ENCODE measurements around the gene WDFY4. TPM values are rescaled to one million over a fixed set of nuclear protein-coding genes. Genes with fewer than 3 reads are reported as not detected.

Gene WDFY4
- total RNA-seq, 1 experiment from 2014 or later = 0.22 TPM

DNA sequence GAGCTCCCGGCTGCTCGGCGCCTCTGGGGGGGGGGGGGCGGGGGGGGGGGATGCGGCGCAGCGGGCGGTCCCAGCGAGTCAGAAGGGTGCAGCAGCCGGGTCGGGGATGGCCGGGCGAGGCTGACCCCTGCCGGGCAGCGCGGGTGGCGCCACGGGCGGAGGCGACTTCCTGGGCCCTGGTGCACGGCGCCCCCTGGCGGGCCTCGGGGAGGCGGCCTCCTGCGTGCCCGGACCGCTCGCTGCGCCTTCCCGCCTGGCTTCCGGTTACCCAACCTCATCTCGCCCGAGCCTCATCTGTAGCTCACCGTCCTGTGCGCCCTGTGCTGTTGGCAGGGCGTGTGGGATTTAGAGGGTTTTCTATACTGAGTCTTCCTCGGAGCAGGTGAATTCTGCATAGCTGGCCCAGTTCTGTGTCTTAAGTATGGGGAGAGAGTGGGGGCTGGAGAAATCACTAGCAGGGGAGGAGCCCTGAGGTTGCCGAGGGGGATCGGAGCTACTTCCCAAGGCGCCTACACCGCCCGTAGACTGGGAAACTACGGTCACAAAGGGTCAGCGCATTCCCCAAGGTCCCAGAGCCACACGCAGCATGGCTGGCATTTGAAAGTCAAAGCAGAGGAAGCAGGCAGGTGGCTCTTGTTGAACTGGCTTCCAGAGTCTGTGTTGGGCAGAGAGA is 28.3 kb upstream of the WDFY4 start (continued):
- TF ChIP-seq, protein P1, sequence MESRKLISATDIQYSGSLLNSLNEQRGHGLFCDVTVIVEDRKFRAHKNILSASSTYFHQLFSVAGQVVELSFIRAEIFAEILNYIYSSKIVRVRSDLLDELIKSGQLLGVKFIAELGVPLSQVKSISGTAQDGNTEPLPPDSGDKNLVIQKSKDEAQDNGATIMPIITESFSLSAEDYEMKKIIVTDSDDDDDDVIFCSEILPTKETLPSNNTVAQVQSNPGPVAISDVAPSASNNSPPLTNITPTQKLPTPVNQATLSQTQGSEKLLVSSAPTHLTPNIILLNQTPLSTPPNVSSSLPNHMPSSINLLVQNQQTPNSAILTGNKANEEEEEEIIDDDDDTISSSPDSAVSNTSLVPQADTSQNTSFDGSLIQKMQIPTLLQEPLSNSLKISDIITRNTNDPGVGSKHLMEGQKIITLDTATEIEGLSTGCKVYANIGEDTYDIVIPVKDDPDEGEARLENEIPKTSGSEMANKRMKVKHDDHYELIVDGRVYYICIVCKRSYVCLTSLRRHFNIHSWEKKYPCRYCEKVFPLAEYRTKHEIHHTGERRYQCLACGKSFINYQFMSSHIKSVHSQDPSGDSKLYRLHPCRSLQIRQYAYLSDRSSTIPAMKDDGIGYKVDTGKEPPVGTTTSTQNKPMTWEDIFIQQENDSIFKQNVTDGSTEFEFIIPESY (IDR thresholded peaks at IDR 0.05; ENCODE audit: extremely low read depth, insufficient replicate concordance, low read length) = peak; percentile 61
- TF ChIP-seq, protein P2, sequence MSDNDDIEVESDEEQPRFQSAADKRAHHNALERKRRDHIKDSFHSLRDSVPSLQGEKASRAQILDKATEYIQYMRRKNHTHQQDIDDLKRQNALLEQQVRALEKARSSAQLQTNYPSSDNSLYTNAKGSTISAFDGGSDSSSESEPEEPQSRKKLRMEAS (IDR thresholded peaks at IDR 0.05) = peak; percentile 27; the same call in 1 of the 2 replicates

DNA sequence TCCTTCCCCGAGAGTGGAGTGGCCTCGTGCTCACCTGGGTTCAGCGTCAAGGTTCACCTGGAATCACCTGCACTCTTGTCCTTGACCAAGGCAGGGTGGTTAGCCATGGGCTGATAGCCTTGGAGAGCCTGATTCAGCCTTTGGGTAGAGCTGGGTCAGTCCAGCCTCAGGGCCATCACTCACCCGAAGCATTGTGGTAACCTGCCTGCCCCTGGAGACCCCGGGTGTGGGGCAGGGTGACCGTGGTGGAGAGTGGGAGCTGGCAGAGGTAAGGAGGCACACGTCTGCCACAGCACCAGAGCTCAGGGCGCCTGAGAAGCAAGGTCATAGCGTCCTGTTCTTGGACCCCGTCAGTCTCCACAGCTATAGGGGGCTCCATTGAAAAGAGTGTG is 27.8 kb upstream of the WDFY4 start:
- CTCF ChIA-PET = interaction anchor here (0.6 to 5.0 kb wide), 39 partner anchors 8 to 1662 kb away, joined by 3 to 86 read pairs (median 6); partner anchors contain the start of genes ARHGAP22 and ERCC6
- no peaks in the 10 kb centered on the region for H3K9me2 ChIP-seq (ENCODE audit: insufficient read depth)
- peak overlapping the region; percentile 53 to 69 for H3K4me3 ChIP-seq (replicated peaks in 1 of 2; ENCODE audit: low read depth in 1 of 2, low read length in 2 of 2)
- no peak for DNase-seq (ENCODE audit: low read depth, low spot score)
- TF ChIP-seq POLR2AphosphoS5 (IDR thresholded peaks at IDR 0.05; ENCODE audit: low read depth, low read length) = no peak
- TF ChIP-seq, protein P3, sequence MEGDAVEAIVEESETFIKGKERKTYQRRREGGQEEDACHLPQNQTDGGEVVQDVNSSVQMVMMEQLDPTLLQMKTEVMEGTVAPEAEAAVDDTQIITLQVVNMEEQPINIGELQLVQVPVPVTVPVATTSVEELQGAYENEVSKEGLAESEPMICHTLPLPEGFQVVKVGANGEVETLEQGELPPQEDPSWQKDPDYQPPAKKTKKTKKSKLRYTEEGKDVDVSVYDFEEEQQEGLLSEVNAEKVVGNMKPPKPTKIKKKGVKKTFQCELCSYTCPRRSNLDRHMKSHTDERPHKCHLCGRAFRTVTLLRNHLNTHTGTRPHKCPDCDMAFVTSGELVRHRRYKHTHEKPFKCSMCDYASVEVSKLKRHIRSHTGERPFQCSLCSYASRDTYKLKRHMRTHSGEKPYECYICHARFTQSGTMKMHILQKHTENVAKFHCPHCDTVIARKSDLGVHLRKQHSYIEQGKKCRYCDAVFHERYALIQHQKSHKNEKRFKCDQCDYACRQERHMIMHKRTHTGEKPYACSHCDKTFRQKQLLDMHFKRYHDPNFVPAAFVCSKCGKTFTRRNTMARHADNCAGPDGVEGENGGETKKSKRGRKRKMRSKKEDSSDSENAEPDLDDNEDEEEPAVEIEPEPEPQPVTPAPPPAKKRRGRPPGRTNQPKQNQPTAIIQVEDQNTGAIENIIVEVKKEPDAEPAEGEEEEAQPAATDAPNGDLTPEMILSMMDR (IDR thresholded peaks at IDR 0.05 in 2 of 3, conservative IDR thresholded peaks at IDR 0.05 in 1 of 3; ENCODE audit: borderline replicate concordance in 1 of 3, insufficient read depth in 1 of 3, low read depth in 2 of 3, low read length in 2 of 3) = no peak
- TF ChIP-seq, protein P4, sequence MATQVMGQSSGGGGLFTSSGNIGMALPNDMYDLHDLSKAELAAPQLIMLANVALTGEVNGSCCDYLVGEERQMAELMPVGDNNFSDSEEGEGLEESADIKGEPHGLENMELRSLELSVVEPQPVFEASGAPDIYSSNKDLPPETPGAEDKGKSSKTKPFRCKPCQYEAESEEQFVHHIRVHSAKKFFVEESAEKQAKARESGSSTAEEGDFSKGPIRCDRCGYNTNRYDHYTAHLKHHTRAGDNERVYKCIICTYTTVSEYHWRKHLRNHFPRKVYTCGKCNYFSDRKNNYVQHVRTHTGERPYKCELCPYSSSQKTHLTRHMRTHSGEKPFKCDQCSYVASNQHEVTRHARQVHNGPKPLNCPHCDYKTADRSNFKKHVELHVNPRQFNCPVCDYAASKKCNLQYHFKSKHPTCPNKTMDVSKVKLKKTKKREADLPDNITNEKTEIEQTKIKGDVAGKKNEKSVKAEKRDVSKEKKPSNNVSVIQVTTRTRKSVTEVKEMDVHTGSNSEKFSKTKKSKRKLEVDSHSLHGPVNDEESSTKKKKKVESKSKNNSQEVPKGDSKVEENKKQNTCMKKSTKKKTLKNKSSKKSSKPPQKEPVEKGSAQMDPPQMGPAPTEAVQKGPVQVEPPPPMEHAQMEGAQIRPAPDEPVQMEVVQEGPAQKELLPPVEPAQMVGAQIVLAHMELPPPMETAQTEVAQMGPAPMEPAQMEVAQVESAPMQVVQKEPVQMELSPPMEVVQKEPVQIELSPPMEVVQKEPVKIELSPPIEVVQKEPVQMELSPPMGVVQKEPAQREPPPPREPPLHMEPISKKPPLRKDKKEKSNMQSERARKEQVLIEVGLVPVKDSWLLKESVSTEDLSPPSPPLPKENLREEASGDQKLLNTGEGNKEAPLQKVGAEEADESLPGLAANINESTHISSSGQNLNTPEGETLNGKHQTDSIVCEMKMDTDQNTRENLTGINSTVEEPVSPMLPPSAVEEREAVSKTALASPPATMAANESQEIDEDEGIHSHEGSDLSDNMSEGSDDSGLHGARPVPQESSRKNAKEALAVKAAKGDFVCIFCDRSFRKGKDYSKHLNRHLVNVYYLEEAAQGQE (IDR thresholded peaks at IDR 0.05; ENCODE audit: low read depth) = no peak
- TF ChIP-seq SIN3A (IDR thresholded peaks at IDR 0.05; ENCODE audit: low read depth) = no peak
- no peak for TF ChIP-seq EGR1 (IDR thresholded peaks at IDR 0.05; ENCODE audit: low read depth)
- no peak for TF ChIP-seq SP1 (IDR thresholded peaks at IDR 0.05; ENCODE audit: low read depth)
- no peak for TF ChIP-seq YY1 (IDR thresholded peaks at IDR 0.05; ENCODE audit: extremely low read depth, insufficient replicate concordance, low read depth, low read length)
- no peaks in the 10 kb centered on the region for H3K9me3 ChIP-seq (ENCODE audit: control insufficient read depth in 1 of 2, insufficient read depth in 1 of 2, low read depth in 1 of 2, low read length in 2 of 2)
- intact Hi-C loops (cut with micrococcal nuclease) = loop anchor here (1.0 to 10.0 kb wide), 5 partner anchors 52 to 856 kb away; partner anchors contain the start of gene ARHGAP22
- POLR2A ChIA-PET = interaction anchor here (1.4 kb wide), 1 partner anchor 49 kb away, joined by 5 read pairs; no protein-coding TSS in a partner anchor
- H3K36me3 ChIP-seq (ENCODE audit: control insufficient read depth in 1 of 2, insufficient read depth in 2 of 2, low read length in 2 of 2) = no peaks in the 10 kb centered on the region
- H3K4me1 ChIP-seq (ENCODE audit: control insufficient read depth in 1 of 2, insufficient read depth in 2 of 2, low read length in 2 of 2) = peaks cover 0 to 22% of the 10 kb centered on the region in 2 experiments; a peak in 2 of 4 replicates
- no peaks in the 10 kb centered on the region for H3K79me2 ChIP-seq (ENCODE audit: insufficient read depth, low read length)
- no peak for ATAC-seq
- H3K4me2 ChIP-seq (ENCODE audit: low read length) = peak overlapping the region; percentile 98
- peak overlapping the region; percentile 25 for H3K9ac ChIP-seq (ENCODE audit: low read length)
- H3K27me3 ChIP-seq (ENCODE audit: insufficient read depth, low read length) = peaks cover 14% of the 10 kb centered on the region
- H4K20me1 ChIP-seq (ENCODE audit: insufficient read depth) = no peaks in the 10 kb centered on the region
- no peak overlapping the region for H2AFZ ChIP-seq (ENCODE audit: low read depth, low read length, poor library complexity, severe bottlenecking)
- peak overlapping the region; percentile 13; the same call in 1 of the 2 replicates for H3K27ac ChIP-seq (ENCODE audit: low read depth, low read length)
- RAD21 ChIA-PET (ENCODE audit: low non-redundant PET in 1 of 2, low total read pairs in 2 of 2, uncharacterized antibody in 2 of 2, unreplicated experiment in 2 of 2) = interaction anchor here (1.0 to 1.6 kb wide), 5 partner anchors 50 to 290 kb away, joined by 3 to 12 read pairs (median 4); partner anchors contain the start of gene ARHGAP22 (in 1 of the 2)
- no TSS peak for BruUV-seq (replicated peaks)
